Measurements from ENCODE around the gene GALNT4. TPM values are rescaled to one million over a fixed set of nuclear protein-coding genes. Genes with fewer than 3 reads are reported as not detected.

Gene GALNT4
- total RNA-seq, 1 donor from 2014 or later, result 0.98 TPM

- Mint-ChIP-seq H3K27me3 (ENCODE audit: unreplicated experiment) (peaks cover 3% of the 10 kb centered on the region), H3K4me1 (ENCODE audit: low read depth, unreplicated experiment) (no peaks in the 10 kb centered on the region), H3K4me3 (ENCODE audit: unreplicated experiment) (no peak overlapping the region), H3K27ac (ENCODE audit: unreplicated experiment) (no peak overlapping the region), H3K9me3 (ENCODE audit: unreplicated experiment) (peaks cover 2% of the 10 kb centered on the region), H3K36me3 (ENCODE audit: unreplicated experiment) (peaks cover 5% of the 10 kb centered on the region)
- no peak for DNase-seq
- TF ChIP-seq, protein P1, sequence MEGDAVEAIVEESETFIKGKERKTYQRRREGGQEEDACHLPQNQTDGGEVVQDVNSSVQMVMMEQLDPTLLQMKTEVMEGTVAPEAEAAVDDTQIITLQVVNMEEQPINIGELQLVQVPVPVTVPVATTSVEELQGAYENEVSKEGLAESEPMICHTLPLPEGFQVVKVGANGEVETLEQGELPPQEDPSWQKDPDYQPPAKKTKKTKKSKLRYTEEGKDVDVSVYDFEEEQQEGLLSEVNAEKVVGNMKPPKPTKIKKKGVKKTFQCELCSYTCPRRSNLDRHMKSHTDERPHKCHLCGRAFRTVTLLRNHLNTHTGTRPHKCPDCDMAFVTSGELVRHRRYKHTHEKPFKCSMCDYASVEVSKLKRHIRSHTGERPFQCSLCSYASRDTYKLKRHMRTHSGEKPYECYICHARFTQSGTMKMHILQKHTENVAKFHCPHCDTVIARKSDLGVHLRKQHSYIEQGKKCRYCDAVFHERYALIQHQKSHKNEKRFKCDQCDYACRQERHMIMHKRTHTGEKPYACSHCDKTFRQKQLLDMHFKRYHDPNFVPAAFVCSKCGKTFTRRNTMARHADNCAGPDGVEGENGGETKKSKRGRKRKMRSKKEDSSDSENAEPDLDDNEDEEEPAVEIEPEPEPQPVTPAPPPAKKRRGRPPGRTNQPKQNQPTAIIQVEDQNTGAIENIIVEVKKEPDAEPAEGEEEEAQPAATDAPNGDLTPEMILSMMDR (IDR thresholded peaks at IDR 0.05; ENCODE audit: partially characterized antibody, unreplicated experiment), result no peak
These were observed 33.7 kb downstream of the GALNT4 start for GRCh38 chr12:89490922-89491321.

DNA sequence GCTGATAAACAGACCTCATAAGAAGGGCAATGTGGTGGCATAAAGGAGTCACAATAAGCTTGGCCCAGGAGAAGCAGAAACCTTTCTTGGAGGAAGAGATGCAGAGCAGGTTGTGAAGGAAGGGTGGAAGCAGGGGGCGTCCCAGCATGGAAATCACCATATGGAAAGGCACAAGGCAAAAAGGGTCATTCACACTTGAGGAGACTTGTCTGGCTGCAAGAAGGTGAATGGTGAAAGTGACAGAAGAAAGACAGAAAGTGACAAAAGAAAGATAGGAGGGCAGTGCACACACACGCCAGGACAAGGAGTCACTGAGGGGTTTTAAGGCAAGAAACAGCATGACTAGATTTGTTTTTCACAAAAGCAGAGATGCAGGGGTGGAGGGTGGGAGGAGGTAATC, 38.3 kb downstream of the GALNT4 start:
- peaks cover 2% of the 10 kb centered on the region for H3K9me3 Mint-ChIP-seq (ENCODE audit: unreplicated experiment)
- no peak overlapping the region for H3K27ac Mint-ChIP-seq (ENCODE audit: unreplicated experiment)
- TF ChIP-seq, protein P1 (IDR thresholded peaks at IDR 0.05; ENCODE audit: partially characterized antibody, unreplicated experiment), result no peak
- DNase-seq, result no peak
- H3K4me1 Mint-ChIP-seq (ENCODE audit: low read depth, unreplicated experiment), result no peaks in the 10 kb centered on the region
- H3K36me3 Mint-ChIP-seq (ENCODE audit: unreplicated experiment), result peaks cover 5% of the 10 kb centered on the region
- H3K4me3 Mint-ChIP-seq (ENCODE audit: unreplicated experiment), result no peak overlapping the region
- H3K27me3 Mint-ChIP-seq (ENCODE audit: unreplicated experiment), result peaks cover 3% of the 10 kb centered on the region

GRCh38 chr12:89484470-89484869, 40.1 kb downstream of the GALNT4 start:
- DNase-seq, result no peak
- H3K4me3 Mint-ChIP-seq (ENCODE audit: unreplicated experiment), result no peak overlapping the region
- H3K27ac Mint-ChIP-seq (ENCODE audit: unreplicated experiment), result no peak overlapping the region
- H3K4me1 Mint-ChIP-seq (ENCODE audit: low read depth, unreplicated experiment), result no peaks in the 10 kb centered on the region
- TF ChIP-seq, protein P1 (IDR thresholded peaks at IDR 0.05; ENCODE audit: partially characterized antibody, unreplicated experiment), result no peak
- H3K27me3 Mint-ChIP-seq (ENCODE audit: unreplicated experiment), result peaks cover 3% of the 10 kb centered on the region
- H3K9me3 Mint-ChIP-seq (ENCODE audit: unreplicated experiment), result peaks cover 2% of the 10 kb centered on the region
- H3K36me3 Mint-ChIP-seq (ENCODE audit: unreplicated experiment), result peaks cover 5% of the 10 kb centered on the region

GRCh38 chr12:89481213-89481914, 43.2 kb downstream of the GALNT4 start:
- DNase-seq, result no peak
- Mint-ChIP-seq H3K4me1 (ENCODE audit: low read depth, unreplicated experiment) (no peaks in the 10 kb centered on the region), H3K36me3 (ENCODE audit: unreplicated experiment) (peaks cover 4% of the 10 kb centered on the region), H3K27ac (ENCODE audit: unreplicated experiment) (no peak overlapping the region), H3K9me3 (ENCODE audit: unreplicated experiment) (peaks cover 2% of the 10 kb centered on the region), H3K4me3 (ENCODE audit: unreplicated experiment) (no peak overlapping the region), H3K27me3 (ENCODE audit: unreplicated experiment) (peaks cover 3% of the 10 kb centered on the region)
- TF ChIP-seq, protein P1 (IDR thresholded peaks at IDR 0.05; ENCODE audit: partially characterized antibody, unreplicated experiment), result no peak

DNA sequence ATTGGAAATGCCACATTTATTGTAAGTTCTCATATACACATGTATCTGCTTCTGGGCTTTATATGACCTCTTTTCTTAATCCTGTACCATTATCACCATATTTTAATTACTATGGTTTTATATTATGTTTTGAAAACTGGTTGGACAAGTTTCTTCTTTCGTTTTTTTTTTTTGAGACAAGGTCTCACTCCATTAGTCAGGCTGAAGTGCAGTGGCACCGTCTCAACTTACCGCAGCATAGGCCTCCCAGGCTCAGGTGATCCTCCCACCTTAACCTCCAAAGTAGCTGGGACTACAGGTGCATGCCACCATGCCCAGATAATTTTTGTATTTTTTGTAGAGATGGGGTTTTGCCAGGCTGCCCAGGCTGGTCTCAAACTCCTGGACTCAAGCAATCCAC, 44.6 kb downstream of the GALNT4 start:
- no peak overlapping the region for H3K4me3 Mint-ChIP-seq (ENCODE audit: unreplicated experiment)
- no peaks in the 10 kb centered on the region for H3K4me1 Mint-ChIP-seq (ENCODE audit: low read depth, unreplicated experiment)
- no peaks in the 10 kb centered on the region for H3K9me3 Mint-ChIP-seq (ENCODE audit: unreplicated experiment)
- H3K36me3 Mint-ChIP-seq (ENCODE audit: unreplicated experiment), result no peaks in the 10 kb centered on the region
- DNase-seq, result no peak
- H3K27me3 Mint-ChIP-seq (ENCODE audit: unreplicated experiment), result no peaks in the 10 kb centered on the region
- no peak overlapping the region for H3K27ac Mint-ChIP-seq (ENCODE audit: unreplicated experiment)
- TF ChIP-seq, protein P1 (IDR thresholded peaks at IDR 0.05; ENCODE audit: partially characterized antibody, unreplicated experiment), result no peak

Measured in glutamatergic neuron (in vitro differentiated cells).